A549 (cell line): ENCODE results near the gene PYY. TPM values are rescaled to one million over a fixed set of nuclear protein-coding genes. Genes with fewer than 3 reads are reported as not detected.
"Not testable (repeated sequence)": the region's sequence is repeated elsewhere in the genome, so short reads cannot be mapped to it uniquely, and the experiment has no call there.

Experiments
- ATAC-seq, 2 experiments: fragments of 200-7000 bp in 1 of 2; fragments of >200 bp in 1 of 2; cut with Nextera tagmentation in 1 of 2; cut with Tn5 transposase in 1 of 2; 3 replicates each; pipeline versions ENCODE4 v1.8.0 to v1.9.1; 2018 to 2020; ENCODE audit warnings: mild to moderate bottlenecking in 1 of 2, moderate library complexity in 1 of 2
- CTCF ChIA-PET: fragments of 300-600 bp; sonication (Branson Sonifier 250); formaldehyde crosslinking; extraction: SDS; loops from one replicate; lab custom pipeline; 2021; ENCODE audit warnings: antibody characterized with exemption, inconsistent platforms; lab: Yijun Ruan, JAX
- POLR2A ChIA-PET: fragments of 350-600 bp; formaldehyde crosslinking; extraction: SDS; loops from one replicate; lab custom pipeline; 2021; ENCODE audit warnings: antibody characterized with exemption, inconsistent platforms; lab: Yijun Ruan, JAX
- DNase-seq, 2 experiments: peaks; one replicate each; pipeline versions ENCODE4 v3.0.0 to v3.0.0-alpha.2; 2011 to 2016; ENCODE audit warnings: low read depth in 1 of 2, low spot score in 1 of 2
- FAIRE-seq: peaks from 2 replicates; lab custom pipeline; 2011; peaks lifted over from hg19 to GRCh38; lab: Jason Lieb, UNC
- H3K27ac ChIP-seq, 2 experiments: fragments of >200 bp; sonication (Bioruptor Twin); formaldehyde crosslinking; 3 replicates each; pipeline ENCODE4 v1.5.1; 2016 to 2017
- H3K4me1 ChIP-seq: fragments of >200 bp; sonication (Bioruptor Twin); formaldehyde crosslinking; 3 replicates; pipeline ENCODE4 v1.6.1; 2016
- H3K4me2 ChIP-seq: fragments of >200 bp; sonication (Bioruptor Twin); formaldehyde crosslinking; 3 replicates; pipeline ENCODE4 v1.6.1; 2016
- H3K4me3 ChIP-seq: fragments of >200 bp; sonication (Bioruptor Twin); formaldehyde crosslinking; 3 replicates; pipeline ENCODE4 v1.5.1; 2016
- H3K9me3 ChIP-seq: fragments of >200 bp; sonication (Bioruptor Twin); formaldehyde crosslinking; 3 replicates; pipeline ENCODE4 v1.6.1; 2016
- CBX2 ChIP-seq: fragments of 200-600 bp; sonication (generic); IDR thresholded peaks from 2 replicates; pipeline ENCODE4 v1.6.1; 2016; ENCODE audit warnings: low read depth, mild to moderate bottlenecking, borderline replicate concordance
- CEBPB ChIP-seq, 2 experiments: fragments of >200 bp in 1 of 2; sonication (Bioruptor Twin) in 1 of 2; formaldehyde crosslinking in 1 of 2; IDR thresholded peaks; 2 replicates each; pipeline ENCODE4 v1.6.1; 2012 to 2016
- CHD4 ChIP-seq: fragments of 200-600 bp; sonication (generic); IDR thresholded peaks from 2 replicates; pipeline ENCODE4 v1.6.1; 2016; ENCODE audit warnings: antibody characterized with exemption, mild to moderate bottlenecking, borderline replicate concordance
- EP300 ChIP-seq, 2 experiments: fragments of >200 bp; sonication (Bioruptor Twin); formaldehyde crosslinking; IDR thresholded peaks; 2 replicates in 1 of 2; 3 replicates in 1 of 2; pipeline ENCODE4 v1.6.1; 2016 to 2017
- FOSL2 ChIP-seq, 2 experiments: fragments of 450-650 bp in 1 of 2; fragments of >200 bp in 1 of 2; sonication (Bioruptor Twin) in 1 of 2; formaldehyde crosslinking; IDR thresholded peaks; 2 replicates each; pipeline versions ENCODE4 v1.5.0 to v1.6.1; 2016 to 2020; ENCODE audit warnings: mild to moderate bottlenecking in 1 of 2, moderate library complexity in 1 of 2
- FOXS1 ChIP-seq: fragments of 250-450 bp; sonication (Bioruptor Pico); IDR thresholded peaks from 2 replicates; pipeline ENCODE4 v1.5.0; 2020; ENCODE audit warnings: mild to moderate bottlenecking, moderate library complexity
- HOXB13 ChIP-seq: fragments of 250-450 bp; sonication (Bioruptor Pico); IDR thresholded peaks from 2 replicates; pipeline ENCODE4 v1.5.0; 2020; ENCODE audit warnings: low read depth, mild to moderate bottlenecking, moderate library complexity
- HOXB5 ChIP-seq: fragments of 250-450 bp; sonication (Bioruptor Pico); IDR thresholded peaks from 2 replicates; pipeline ENCODE4 v1.5.0; 2020; ENCODE audit warnings: mild to moderate bottlenecking, moderate library complexity
- MAFK ChIP-seq: fragments of 450-650 bp; IDR thresholded peaks from 2 replicates; pipeline ENCODE4 v1.6.1; 2014; ENCODE audit not compliant: partially characterized antibody
- MYC ChIP-seq: IDR thresholded peaks from 2 replicates; pipeline ENCODE4 v1.6.1; 2012; ENCODE audit warnings: mild to moderate bottlenecking, inconsistent platforms, low read length, improper control_type of control experiment, borderline replicate concordance
- NR3C1 ChIP-seq: fragments of >200 bp; sonication (Bioruptor Twin); formaldehyde crosslinking; IDR thresholded peaks from 3 replicates; pipeline ENCODE4 v1.6.1; 2017
- POLR2A ChIP-seq: IDR thresholded peaks from 2 replicates; pipeline ENCODE4 v1.6.1; 2012; ENCODE audit warnings: mild to moderate bottlenecking, low read length
- RARB ChIP-seq: fragments of 250-450 bp; sonication (Bioruptor Pico); IDR thresholded peaks from 2 replicates; pipeline ENCODE4 v1.8.0; 2021; ENCODE audit warnings: mild to moderate bottlenecking, moderate library complexity
- SREBF2 ChIP-seq: fragments of 450-650 bp; IDR thresholded peaks from 2 replicates; pipeline ENCODE4 v1.6.1; 2014; ENCODE audit warnings: mild to moderate bottlenecking, moderate library complexity
- TP53 ChIP-seq: fragments of 250-450 bp; sonication (Bioruptor Pico); IDR thresholded peaks from 2 replicates; pipeline ENCODE4 v1.5.0; 2021; ENCODE audit warnings: mild to moderate bottlenecking, moderate library complexity
- ZSCAN20 ChIP-seq: fragments of 250-450 bp; sonication (Bioruptor Pico); IDR thresholded peaks from 2 replicates; pipeline ENCODE4 v1.8.0; 2022; ENCODE audit warnings: mild to moderate bottlenecking, moderate library complexity
- WGBS: methylation state at CpG from one replicate; pipeline ENCODE4 v1.1.6; 2017; ENCODE audit errors: missing lambda C conversion rate; 5-methylcytosine and 5-hydroxymethylcytosine counted together
- polyA plus RNA-seq, 4 experiments: library from polyadenylated mRNA; depleted of rRNA in 3 of 4; stranded (reverse); fragments of >200 nt; fragmentation: RNase III in 1 of 4; extraction: RNeasy Plus Mini Kit Qiagen cat#74134 plus additional on column Dnase treatment in 1 of 4; gene quantifications; 2 replicates in 3 of 4; 3 replicates in 1 of 4; pipeline ENCODE4 v1.2.3, GENCODE V29; 2011 to 2017
- TF ChIP-seq, protein P1 (sequence below): fragments of 250-450 bp; sonication (Bioruptor Pico); IDR thresholded peaks from 2 replicates; pipeline ENCODE4 v1.5.0; 2020; ENCODE audit warnings: low read depth, mild to moderate bottlenecking, moderate library complexity
- TF ChIP-seq, protein P2 (sequence below): IDR thresholded peaks from 2 replicates; pipeline ENCODE4 v1.6.1; 2012; ENCODE audit warnings: low read depth, borderline replicate concordance
- TF ChIP-seq, protein P3 (sequence below): IDR thresholded peaks from 2 replicates; pipeline ENCODE4 v1.6.1; 2012

The PYY gene
- polyA plus RNA-seq, 2 of the 4 experiments (the other 2 are of a cell fraction) = not detected

DNA sequence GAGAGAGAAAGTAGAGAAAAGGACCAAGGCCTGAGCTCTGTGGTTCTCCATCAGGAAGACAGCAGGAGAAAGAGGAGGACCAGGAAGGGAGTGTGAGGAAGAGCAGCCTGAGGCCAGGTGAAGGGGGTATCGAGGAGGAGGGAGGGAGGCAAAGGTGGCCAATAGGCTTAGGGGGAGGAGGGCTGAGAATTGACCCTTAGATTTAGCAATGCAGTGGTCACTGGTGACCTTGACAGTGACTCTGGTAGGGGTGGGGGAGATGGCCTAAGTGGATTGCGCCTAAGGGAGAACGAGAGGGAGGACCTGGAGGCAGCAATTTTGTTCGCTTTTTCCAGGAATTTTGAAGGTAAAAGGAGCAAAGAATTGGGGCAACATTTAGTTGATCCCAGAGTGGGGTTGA lies 45.3 kb upstream of the PYY start (continued):
- TF ChIP-seq FOSL2 (IDR thresholded peaks at IDR 0.05) (no peak), FOSL2 (CRISPR knock-in tag; IDR thresholded peaks at IDR 0.05) (no peak), EP300 (IDR thresholded peaks at IDR 0.05) (no peak)

DNA sequence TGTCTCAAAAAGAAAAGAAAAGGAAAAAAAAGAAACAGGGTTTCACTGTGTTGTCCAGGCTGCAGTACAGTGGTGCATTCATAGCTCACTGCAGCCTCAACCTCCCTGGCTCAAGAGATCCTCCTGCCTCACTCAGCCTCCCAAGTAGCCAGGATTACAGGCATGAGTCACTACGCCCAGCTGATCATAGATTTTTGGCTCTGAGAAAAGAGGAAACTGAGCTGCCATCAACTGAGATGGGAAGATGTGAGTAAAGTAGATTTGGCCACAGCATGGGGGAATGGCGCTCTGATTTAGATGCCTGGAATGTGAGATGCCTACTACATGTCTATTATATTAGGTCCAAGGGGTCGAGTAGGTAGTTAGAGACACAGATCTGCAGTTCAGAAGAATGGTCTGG lies 44.8 kb upstream of the PYY start:
- DNase-seq = no peak
- no peak overlapping the region for H3K27ac ChIP-seq
- H3K9me3 ChIP-seq = no peaks in the 10 kb centered on the region
- FAIRE-seq = peak; percentile 23
- peaks cover 10% of the 10 kb centered on the region; the same call in 1 of the 3 replicates for H3K4me1 ChIP-seq
- POLR2A ChIA-PET = no interaction called here
- TF ChIP-seq, protein P1, sequence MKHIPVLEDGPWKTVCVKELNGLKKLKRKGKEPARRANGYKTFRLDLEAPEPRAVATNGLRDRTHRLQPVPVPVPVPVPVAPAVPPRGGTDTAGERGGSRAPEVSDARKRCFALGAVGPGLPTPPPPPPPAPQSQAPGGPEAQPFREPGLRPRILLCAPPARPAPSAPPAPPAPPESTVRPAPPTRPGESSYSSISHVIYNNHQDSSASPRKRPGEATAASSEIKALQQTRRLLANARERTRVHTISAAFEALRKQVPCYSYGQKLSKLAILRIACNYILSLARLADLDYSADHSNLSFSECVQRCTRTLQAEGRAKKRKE (CRISPR knock-in tag) = no peak
- TF ChIP-seq, protein P2, sequence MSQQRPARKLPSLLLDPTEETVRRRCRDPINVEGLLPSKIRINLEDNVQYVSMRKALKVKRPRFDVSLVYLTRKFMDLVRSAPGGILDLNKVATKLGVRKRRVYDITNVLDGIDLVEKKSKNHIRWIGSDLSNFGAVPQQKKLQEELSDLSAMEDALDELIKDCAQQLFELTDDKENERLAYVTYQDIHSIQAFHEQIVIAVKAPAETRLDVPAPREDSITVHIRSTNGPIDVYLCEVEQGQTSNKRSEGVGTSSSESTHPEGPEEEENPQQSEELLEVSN = no peak
- TF ChIP-seq CEBPB (IDR thresholded peaks at IDR 0.05) (no peak), CHD4 (no peak), HOXB13 (CRISPR knock-in tag) (no peak), HOXB5 (CRISPR knock-in tag) (no peak), NR3C1 (no peak), MAFK (no peak), TP53 (CRISPR knock-in tag) (no peak)
- TF ChIP-seq, protein P3, sequence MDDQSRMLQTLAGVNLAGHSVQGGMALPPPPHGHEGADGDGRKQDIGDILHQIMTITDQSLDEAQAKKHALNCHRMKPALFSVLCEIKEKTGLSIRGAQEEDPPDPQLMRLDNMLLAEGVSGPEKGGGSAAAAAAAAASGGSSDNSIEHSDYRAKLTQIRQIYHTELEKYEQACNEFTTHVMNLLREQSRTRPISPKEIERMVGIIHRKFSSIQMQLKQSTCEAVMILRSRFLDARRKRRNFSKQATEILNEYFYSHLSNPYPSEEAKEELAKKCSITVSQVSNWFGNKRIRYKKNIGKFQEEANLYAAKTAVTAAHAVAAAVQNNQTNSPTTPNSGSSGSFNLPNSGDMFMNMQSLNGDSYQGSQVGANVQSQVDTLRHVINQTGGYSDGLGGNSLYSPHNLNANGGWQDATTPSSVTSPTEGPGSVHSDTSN = no peak
- CTCF ChIA-PET = interaction anchor here (0.9 to 24.9 kb wide), 10 partner anchors 9 to 157 kb away, joined by 3 to 657 read pairs (median 4); partner anchors contain the start of genes PPY and PYY
- H3K4me3 ChIP-seq = no peak overlapping the region
- H3K4me2 ChIP-seq = no peak overlapping the region
- ATAC-seq = no peak
- 80% methylated on average over 3 of the region's 3 CpGs for WGBS

DNA sequence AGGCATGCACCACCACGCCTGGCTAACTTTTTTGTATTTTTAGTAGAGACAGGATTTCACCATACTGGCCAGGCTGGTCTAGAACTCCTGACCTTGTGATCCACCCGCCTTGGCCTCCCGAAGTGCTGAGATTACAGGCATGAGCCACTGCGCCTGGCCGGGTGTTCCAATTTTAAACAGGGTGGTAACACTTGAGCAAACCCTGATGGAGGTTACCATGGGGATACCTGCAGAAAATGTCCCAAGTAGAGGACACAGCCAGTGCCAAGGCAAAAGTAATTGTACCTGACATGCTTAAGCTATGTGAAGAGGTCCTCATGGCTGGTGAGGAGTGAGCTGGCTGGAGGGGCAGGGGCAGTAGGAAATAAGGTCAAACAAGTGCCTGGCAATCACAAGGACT lies 43.4 kb upstream of the PYY start:
- POLR2A ChIA-PET, H3K27ac ChIP-seq, H3K9me3 ChIP-seq, H3K4me2 ChIP-seq, H3K4me1 ChIP-seq, DNase-seq, H3K4me3 ChIP-seq, FAIRE-seq, ATAC-seq: not testable (repeated sequence)
- 67% methylated on average over 5 of the region's 5 CpGs for whole genome bisulfite sequencing
- CTCF ChIA-PET = interaction anchor here (0.7 to 24.9 kb wide), 14 partner anchors 9 to 231 kb away, joined by 3 to 657 read pairs (median 14); partner anchors contain the start of genes CD300LG, NAGS, PPY and PYY

DNA sequence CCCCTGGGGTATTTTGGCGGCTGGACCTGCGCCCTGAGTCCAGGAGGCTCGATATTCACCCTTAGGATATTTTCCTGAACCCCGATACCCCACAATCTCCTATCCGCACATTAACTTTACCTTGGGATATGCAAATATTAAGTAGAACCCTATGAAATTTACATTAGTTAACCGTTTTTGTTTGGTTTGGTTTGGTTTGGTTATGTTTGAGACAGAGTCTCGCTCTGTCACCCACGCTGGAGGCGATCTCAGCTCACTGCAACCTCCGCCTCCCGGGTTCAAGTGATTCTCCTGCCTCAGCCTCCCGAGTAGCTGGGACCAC lies 41.4 kb upstream of the PYY start:
- 0 out of 3 replicates have a peak, but pooled peaks cover 3% of the 10 kb centered on the region for H3K4me1 ChIP-seq
- no peaks in the 10 kb centered on the region for H3K9me3 ChIP-seq
- no peak for DNase-seq
- FAIRE-seq = no peak
- H3K27ac ChIP-seq = peak overlapping the region in 1 of 2 experiments; percentile 86; a peak in 3 of 6 replicates
- H3K4me2 ChIP-seq = peak overlapping the region; percentile 90
- ChIA-PET CTCF (interaction anchor here (0.6 to 24.9 kb wide), 25 partner anchors 11 to 500 kb away, joined by 3 to 657 read pairs (median 6); partner anchors contain the start of genes CD300LG, MPP2, NAGS and PPY), POLR2A (interaction anchor here (1.2 kb wide), 1 partner anchor 20 kb away, joined by 7 read pairs; the partner anchor contains the start of gene TMEM101)
- H3K4me3 ChIP-seq = peak overlapping the region; percentile 45
- ATAC-seq = no peak
- TF ChIP-seq CBX2 (no peak), POLR2A (no peak), ZSCAN20 (CRISPR knock-in tag) (no peak), EP300 (IDR thresholded peaks at IDR 0.05) (no peak), FOSL2 (IDR thresholded peaks at IDR 0.05) (no peak), FOSL2 (CRISPR knock-in tag; IDR thresholded peaks at IDR 0.05) (no peak), MYC (no peak), SREBF2 (no peak), RARB (CRISPR knock-in tag) (no peak), FOXS1 (no peak), HOXB5 (CRISPR knock-in tag) (no peak)
- 2% methylated on average over 12 of the region's 12 CpGs for WGBS
